GM19463 (cell line): ENCODE results near the gene PSMD7.
"Not testable (repeated sequence)": the region's sequence is repeated elsewhere in the genome, so short reads cannot be mapped to it uniquely, and the experiment has no call there.

Experiments
- ATAC-seq: cut with Tn5 transposase; IDR thresholded peaks from one replicate; pipeline ENCODE4 v1.9.1; 2021; ENCODE audit warnings: mild to moderate bottlenecking, moderate library complexity; ENCODE audit not compliant: unreplicated experiment

The PSMD7 gene

GRCh38 chr16:74296104-74296431, 546 bp upstream of the PSMD7 start:
- peak; percentile 5 for ATAC-seq

- ATAC-seq: peak; percentile 29
Measured at GRCh38 chr16:74297145-74297665, 591 bp downstream of the PSMD7 start.

GRCh38 chr16:74298104-74298503, 1.5 kb downstream of the PSMD7 start:
- no peak for ATAC-seq

GRCh38 chr16:74302341-74302740, 5.7 kb downstream of the PSMD7 start:
- ATAC-seq: no peak

DNA sequence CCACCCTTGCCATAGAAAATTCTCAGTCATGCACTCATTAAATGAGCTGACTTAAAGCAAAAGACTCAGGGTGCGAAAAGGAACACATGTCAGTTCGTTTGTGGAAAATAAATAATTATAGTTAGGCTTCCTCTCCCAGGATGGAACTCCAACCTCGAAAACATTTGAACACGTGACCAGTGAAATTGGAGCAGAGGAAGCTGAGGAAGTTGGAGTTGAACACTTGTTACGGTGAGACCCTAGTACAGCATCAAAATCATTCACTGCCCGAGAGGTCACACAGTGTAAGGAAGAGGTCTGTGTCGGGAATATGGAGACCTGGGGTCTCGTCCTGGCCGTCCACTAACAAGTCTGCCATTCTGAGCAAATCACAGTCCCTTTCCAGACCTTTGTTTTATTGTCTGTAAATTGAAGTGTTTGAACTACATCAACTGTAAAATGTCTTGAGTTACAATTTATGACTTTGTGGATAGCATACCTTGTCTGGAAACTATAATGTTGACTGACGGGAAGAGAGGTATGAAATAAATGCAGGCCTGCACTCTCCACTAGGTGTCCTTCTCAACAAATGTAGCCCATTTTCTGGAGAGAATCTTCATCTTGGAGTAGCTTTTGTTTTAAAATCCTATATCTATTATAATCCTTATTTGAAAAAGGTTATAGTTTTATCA, 7.7 kb downstream of the PSMD7 start:
- ATAC-seq: no peak

DNA sequence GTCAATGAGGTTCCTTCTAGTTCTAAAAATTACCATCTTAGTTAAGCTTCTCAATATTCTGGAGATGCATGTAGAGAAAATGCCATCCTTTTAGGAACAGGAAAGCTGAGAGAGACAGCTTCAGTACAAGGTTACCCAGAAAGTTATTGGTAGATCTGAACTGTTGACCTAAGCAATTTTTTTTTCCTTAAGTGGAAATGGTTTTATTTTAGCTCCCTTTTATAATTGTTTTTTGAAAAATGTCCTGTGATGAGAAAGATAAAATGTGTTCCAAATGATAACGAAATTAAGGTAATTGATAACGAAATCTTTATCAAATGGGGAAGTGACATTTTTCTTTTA, 8.2 kb downstream of the PSMD7 start:
- ATAC-seq: no peak

- ATAC-seq: no peak
Measured at GRCh38 chr16:74305281-74305680, 8.7 kb downstream of the PSMD7 start.

GRCh38 chr16:74305978-74306784, 9.6 kb downstream of the PSMD7 start:
- no peak for ATAC-seq

DNA sequence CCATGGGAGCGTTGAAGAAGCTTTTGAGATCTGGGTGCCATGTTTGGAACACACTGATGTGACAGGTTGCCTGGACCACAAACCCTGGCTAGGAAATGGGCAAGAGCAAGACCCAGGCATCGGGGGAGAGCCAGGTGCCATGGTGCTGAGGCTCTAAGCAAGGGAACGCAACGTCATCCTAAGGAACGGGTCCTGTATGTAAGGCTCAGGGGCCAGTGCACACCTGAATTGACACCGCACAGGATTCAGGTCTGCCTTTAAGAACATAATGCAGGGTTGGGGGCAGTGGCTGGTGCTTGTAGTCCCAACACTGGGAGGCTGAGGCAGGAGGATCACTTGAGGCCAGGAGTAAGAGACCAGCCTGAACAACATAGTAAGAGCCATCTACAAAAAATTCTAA, 10.8 kb downstream of the PSMD7 start:
- no peak for ATAC-seq

DNA sequence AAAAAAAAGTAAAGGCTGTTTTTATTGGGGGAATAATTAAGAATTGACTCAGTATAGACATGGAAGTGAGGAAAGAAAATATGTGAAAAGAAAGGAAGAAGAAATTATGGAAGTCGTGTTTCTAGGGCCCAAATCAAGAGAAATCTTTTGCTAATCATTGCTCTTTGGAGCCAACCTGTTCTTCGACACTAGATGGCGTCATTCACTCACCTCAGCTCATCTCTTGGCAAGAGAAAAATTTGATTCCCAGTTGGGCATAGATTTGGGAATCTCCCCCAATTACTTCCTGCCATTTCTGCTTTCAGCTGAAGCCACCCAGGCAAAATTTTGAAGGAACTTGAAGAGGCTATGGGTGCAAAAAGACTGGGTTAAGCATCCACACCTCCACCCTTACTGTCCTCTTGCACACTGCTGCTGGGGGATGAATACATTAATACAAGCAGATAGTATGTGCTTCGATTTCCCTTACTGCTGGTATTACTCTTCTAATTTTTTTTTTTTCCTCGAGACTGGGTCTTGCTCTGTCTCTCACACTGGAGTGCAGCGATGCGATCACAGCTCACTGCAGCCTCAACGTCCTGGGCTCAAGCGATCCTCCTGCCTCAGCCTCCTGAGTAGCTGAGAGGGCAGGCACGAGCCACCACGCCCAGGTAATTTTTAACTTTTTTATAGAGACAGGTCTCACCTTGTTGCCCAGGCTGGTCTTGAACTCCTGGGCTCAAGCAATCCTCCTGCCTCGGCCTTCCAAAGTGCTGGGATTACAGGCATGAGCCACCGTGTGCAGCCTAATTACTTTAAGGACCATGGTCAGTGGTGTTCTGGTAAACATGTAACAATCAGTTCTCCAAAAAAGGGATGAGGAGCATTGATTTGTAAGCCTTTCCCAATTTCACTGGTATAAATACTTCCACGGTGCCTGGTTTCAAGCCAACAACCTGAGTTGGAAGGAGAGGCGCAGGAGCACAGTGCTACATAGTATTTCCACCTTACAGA, 13.5 kb downstream of the PSMD7 start:
- no peak for ATAC-seq

GRCh38 chr16:74315059-74315458, 18.4 kb downstream of the PSMD7 start:
- no peak for ATAC-seq

GRCh38 chr16:74320707-74321106, 24.1 kb downstream of the PSMD7 start:
- ATAC-seq: no peak

GRCh38 chr16:74321356-74321755, 24.7 kb downstream of the PSMD7 start:
- ATAC-seq: no peak

DNA sequence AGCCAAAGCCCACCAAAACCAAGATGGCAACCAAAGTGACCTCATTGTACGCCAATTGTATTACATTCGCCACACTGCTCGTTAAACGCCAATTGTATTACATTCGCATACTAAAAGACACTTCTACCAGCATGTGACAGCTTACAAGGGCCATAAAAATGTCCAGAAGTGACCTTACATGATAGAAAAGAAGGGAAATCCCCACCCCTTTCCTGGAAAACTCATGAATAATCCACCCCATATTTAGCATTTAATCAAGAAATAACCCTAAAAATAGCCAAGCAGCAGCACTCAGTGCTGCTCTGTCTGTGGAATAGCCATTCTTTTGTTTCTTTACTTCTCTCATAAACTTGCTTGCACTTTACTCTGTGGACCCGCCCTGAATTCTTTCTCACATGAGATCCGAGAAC, 25.7 kb downstream of the PSMD7 start:
- ATAC-seq: no peak

DNA sequence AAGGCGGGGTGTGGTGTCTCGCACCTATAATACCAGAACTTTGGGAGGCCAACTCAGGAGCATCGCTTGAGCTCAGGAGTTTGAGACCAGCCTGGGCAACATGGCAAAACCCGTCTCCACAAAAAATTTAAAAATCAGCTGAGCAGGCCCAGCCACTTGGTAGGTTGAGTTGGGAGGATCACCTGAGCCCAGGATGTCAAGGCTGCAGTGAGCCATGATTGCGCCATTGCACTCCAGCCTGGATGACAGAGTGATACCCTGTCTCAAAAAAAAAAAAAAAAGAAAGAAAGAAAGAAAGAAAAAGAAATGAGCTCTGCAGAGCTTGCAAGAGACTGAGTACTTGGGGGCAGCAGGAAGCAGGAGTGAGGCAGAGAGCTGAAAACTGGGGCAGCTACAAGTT, 28.2 kb downstream of the PSMD7 start:
- not testable (repeated sequence) for ATAC-seq

- ATAC-seq: no peak
Measured at GRCh38 chr16:74325641-74326040, 29.0 kb downstream of the PSMD7 start.

GRCh38 chr16:74328346-74328745, 31.7 kb downstream of the PSMD7 start:
- ATAC-seq: not testable (repeated sequence)

DNA sequence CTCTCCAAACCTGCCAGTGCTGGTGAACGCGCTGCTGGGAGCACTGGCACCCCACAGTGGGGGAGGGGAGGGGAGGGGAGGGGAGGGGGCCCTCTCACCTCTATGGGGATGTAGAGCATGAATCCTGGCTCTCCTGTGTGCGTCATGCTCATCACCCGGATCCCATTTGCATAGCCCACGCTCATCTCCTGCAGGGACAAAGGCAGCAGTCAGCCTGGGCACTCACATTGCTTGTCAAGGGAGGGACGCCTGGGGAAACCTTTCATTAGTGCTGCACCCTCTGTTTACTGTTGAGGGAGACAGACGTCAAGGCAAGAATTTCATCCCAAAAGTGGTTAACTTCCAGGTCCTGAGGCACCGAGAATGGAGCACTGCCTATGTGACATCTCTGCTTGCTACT, 35.9 kb downstream of the PSMD7 start:
- not testable (repeated sequence) for ATAC-seq

DNA sequence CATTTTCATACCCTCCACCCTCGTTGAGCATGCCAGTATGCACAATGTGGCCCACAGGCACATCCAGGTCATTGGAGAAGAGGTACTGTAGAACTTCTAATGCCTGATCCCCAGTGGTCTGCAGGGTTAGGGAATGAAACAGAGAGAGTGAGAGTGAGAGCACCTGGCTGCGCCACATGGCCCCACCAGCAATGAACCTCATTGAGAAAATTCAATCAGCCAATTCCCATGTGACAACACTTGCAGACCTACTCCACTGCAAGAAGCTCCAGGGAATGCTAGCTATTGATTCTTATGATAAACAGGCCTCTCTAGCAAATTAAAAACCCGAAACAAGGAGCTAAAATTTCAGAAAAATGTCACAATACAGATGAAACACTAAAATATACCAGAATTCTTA, 40.9 kb downstream of the PSMD7 start:
- ATAC-seq: not testable (repeated sequence)

- ATAC-seq: not testable (repeated sequence)
Measured at GRCh38 chr16:74339226-74339625, 42.6 kb downstream of the PSMD7 start.

DNA sequence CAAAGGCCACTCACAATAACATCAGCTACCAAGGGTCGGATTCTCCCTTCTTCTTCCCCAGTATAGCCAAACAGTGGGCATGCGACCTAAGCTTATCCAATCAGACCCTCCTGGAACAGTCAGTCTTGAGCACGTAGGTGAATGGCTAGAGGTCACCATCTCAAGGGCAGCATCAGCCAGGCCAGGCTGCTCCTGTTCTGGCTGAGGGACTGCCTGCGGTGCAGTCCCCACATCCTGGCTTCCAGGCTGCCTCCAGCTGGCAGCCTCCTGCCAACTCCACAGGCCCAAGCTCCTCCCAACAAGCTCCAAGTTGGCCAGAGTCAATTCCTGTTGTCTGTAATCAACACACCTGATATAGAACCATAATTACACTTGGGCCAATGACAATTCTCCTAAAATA, 56.4 kb downstream of the PSMD7 start:
- ATAC-seq: not testable (repeated sequence)
